ENCODE data around the gene CHST9. TPM values are rescaled to one million over a fixed set of nuclear protein-coding genes. Genes with fewer than 3 reads are reported as not detected.

The CHST9 gene
- total RNA-seq, 1 donor from 2014 or later = not detected

GRCh38 chr18:26909599-26910290 lies 275.4 kb downstream of the CHST9 start:
- Mint-ChIP-seq H3K27ac (no peak overlapping the region), H3K36me3 (ENCODE audit: low read depth) (no peaks in the 10 kb centered on the region), H3K4me3 (no peak overlapping the region), H3K27me3 (no peaks in the 10 kb centered on the region), H3K4me1 (no peaks in the 10 kb centered on the region), H3K9me3 (no peaks in the 10 kb centered on the region)
- intact Hi-C loops (cut with micrococcal nuclease) = no loop called here
- DNase-seq = no peak

DNA sequence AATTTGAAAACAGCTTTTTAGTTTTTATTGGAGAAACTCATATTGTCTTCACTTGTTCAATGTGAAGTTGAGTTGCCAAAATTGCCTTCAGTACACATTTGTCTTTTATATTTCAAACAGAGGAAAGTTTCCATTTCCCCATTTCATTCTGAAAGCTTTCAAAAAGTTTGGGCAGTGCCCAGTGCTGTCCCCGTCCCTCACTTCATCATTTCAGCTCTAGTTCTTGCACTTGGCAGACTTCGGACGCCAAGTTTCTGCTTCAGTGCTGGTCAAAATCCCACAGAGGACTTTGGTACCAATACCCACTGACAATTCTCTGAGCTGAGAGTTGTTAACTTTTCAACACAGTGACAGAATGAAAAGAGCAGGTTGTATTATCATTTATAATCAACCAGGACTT lies 276.2 kb downstream of the CHST9 start:
- no peaks in the 10 kb centered on the region for H3K9me3 Mint-ChIP-seq
- no peak for DNase-seq
- no peaks in the 10 kb centered on the region for H3K4me1 Mint-ChIP-seq
- H3K27ac Mint-ChIP-seq = no peak overlapping the region
- no peak overlapping the region for H3K4me3 Mint-ChIP-seq
- no peaks in the 10 kb centered on the region for H3K36me3 Mint-ChIP-seq (ENCODE audit: low read depth)
- intact Hi-C loops (cut with micrococcal nuclease) = no loop called here
- H3K27me3 Mint-ChIP-seq = no peaks in the 10 kb centered on the region

GRCh38 chr18:26902291-26902690 lies 282.8 kb downstream of the CHST9 start:
- intact Hi-C loops (cut with micrococcal nuclease) = no loop called here

DNA sequence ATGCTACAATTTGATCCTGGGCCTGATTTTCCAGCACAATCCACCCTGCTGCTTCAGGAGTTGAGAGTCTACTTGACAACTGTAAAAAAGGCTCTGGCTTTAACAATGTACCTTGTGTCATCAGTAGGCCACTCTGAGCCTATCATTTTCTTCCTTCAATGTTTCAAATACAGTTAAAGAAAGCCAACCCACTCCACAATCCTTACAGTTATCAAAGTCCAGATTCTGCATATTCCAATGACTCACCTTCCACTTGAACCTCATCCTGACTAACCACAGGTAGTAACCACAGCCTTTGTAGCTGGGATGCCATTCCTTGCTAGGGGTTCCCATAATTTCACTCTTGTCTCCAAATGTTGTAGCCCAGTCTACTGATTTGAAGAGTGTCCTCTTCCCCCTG lies 284.1 kb downstream of the CHST9 start:
- Mint-ChIP-seq H3K27ac (no peak overlapping the region), H3K4me1 (no peaks in the 10 kb centered on the region), H3K36me3 (ENCODE audit: low read depth) (no peaks in the 10 kb centered on the region), H3K4me3 (no peak overlapping the region), H3K27me3 (no peaks in the 10 kb centered on the region), H3K9me3 (peaks cover 8% of the 10 kb centered on the region)
- intact Hi-C loops (cut with micrococcal nuclease) = no loop called here
- DNase-seq = no peak

More at GRCh38 chr18:26902291-26902690, 282.8 kb downstream of the CHST9 start:
- Mint-ChIP-seq H3K27ac (no peak overlapping the region), H3K9me3 (peaks cover 8% of the 10 kb centered on the region), H3K4me3 (no peak overlapping the region), H3K27me3 (no peaks in the 10 kb centered on the region), H3K36me3 (ENCODE audit: low read depth) (no peaks in the 10 kb centered on the region), H3K4me1 (no peaks in the 10 kb centered on the region)
- DNase-seq = no peak

DNA sequence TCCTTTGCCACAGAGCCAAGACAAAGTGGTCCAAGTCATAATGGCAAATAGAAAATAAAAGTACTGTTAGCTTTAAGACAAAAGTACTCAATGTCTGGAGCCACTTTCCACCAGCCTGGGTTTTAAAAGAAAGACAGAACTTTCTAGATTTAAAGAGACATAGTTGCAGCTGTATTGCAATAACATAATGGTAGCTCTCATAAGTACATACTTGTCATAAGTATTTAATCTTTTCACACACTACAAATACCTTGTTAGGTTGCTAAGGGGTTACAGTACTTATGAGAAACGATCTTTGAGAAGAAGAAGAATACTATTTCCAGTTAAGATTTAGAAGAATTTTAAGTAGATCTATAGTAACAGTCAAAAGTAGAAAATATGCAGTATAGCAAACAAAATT lies 290.7 kb downstream of the CHST9 start:
- H3K27me3 Mint-ChIP-seq = no peaks in the 10 kb centered on the region
- no peaks in the 10 kb centered on the region for H3K36me3 Mint-ChIP-seq (ENCODE audit: low read depth)
- H3K4me3 Mint-ChIP-seq = no peak overlapping the region

DNA sequence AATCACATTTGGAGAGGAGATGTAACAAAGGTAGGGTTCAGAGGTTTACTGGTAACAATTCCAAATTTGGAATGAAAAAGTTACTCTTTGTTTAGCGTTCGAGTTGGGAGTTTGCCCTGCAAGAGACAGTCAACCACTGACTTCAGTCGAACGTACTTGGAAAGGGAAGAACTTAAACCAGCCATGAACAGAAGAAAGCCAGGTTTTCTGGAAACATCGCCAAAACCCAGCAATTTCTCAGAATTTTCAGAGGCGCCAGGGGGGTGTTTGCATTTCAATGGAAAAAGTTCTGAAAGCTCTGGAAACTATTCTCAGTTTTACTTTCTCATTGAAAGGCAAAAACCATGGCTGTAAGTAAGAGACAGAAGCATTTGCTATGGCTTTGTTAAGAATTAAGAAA lies 291.1 kb downstream of the CHST9 start:
- no peak overlapping the region for H3K27ac Mint-ChIP-seq

More for the DNA sequence above, 290.7 kb downstream of the CHST9 start:
- Mint-ChIP-seq H3K27ac (no peak overlapping the region), H3K4me1 (no peaks in the 10 kb centered on the region), H3K9me3 (no peaks in the 10 kb centered on the region)
- intact Hi-C loops (cut with micrococcal nuclease) = no loop called here
- DNase-seq = no peak

GRCh38 chr18:26888259-26888658 lies 296.8 kb downstream of the CHST9 start:
- H3K9me3 Mint-ChIP-seq = no peaks in the 10 kb centered on the region
- no peaks in the 10 kb centered on the region for H3K27me3 Mint-ChIP-seq
- intact Hi-C loops (cut with micrococcal nuclease) = no loop called here
- no peaks in the 10 kb centered on the region for H3K36me3 Mint-ChIP-seq (ENCODE audit: low read depth)
- H3K4me1 Mint-ChIP-seq = no peaks in the 10 kb centered on the region
- DNase-seq = no peak
- H3K4me3 Mint-ChIP-seq = no peak overlapping the region
- no peak overlapping the region for H3K27ac Mint-ChIP-seq

More for the DNA sequence above, 291.1 kb downstream of the CHST9 start:
- no peaks in the 10 kb centered on the region for H3K27me3 Mint-ChIP-seq
- H3K36me3 Mint-ChIP-seq (ENCODE audit: low read depth) = no peaks in the 10 kb centered on the region
- H3K4me3 Mint-ChIP-seq = no peak overlapping the region
- no peaks in the 10 kb centered on the region for H3K9me3 Mint-ChIP-seq
- no peak for DNase-seq
- H3K4me1 Mint-ChIP-seq = no peaks in the 10 kb centered on the region
- intact Hi-C loops (cut with micrococcal nuclease) = no loop called here

- Mint-ChIP-seq H3K9me3 (no peaks in the 10 kb centered on the region), H3K27me3 (no peaks in the 10 kb centered on the region), H3K4me3 (no peak overlapping the region), H3K27ac (no peak overlapping the region), H3K36me3 (ENCODE audit: low read depth) (no peaks in the 10 kb centered on the region), H3K4me1 (no peaks in the 10 kb centered on the region)
- intact Hi-C loops (cut with micrococcal nuclease) = no loop called here
- no peak for DNase-seq
Observed at GRCh38 chr18:26875040-26875654, 310.0 kb downstream of the CHST9 start.

- H3K36me3 Mint-ChIP-seq (ENCODE audit: low read depth) = no peaks in the 10 kb centered on the region
- no peak overlapping the region for H3K4me3 Mint-ChIP-seq
- H3K27ac Mint-ChIP-seq = no peak overlapping the region
- no peaks in the 10 kb centered on the region for H3K4me1 Mint-ChIP-seq
- no peaks in the 10 kb centered on the region for H3K27me3 Mint-ChIP-seq
- no peak for DNase-seq
- intact Hi-C loops (cut with micrococcal nuclease) = no loop called here
- no peaks in the 10 kb centered on the region for H3K9me3 Mint-ChIP-seq
Observed at GRCh38 chr18:26874283-26874682, 310.8 kb downstream of the CHST9 start.

DNA sequence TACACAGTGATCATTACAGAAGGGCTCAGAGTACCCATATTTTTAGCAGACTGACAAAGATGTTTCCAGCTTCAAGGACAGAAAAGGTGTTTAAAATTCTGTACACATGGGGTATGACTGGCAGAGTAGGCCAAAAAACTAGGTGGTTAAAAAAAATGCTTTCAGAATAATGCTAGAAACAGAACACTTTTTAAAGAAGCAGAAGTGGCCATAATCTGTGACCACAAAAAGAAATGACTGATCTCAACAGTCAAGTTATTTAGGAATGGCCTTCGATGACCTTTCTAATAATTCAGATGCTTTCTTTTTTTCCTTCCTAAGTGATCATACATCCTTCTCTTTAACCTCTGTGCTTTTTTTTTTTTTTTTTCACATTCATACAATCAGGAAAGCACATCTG lies 315.5 kb downstream of the CHST9 start:
- Mint-ChIP-seq H3K4me1 (no peaks in the 10 kb centered on the region), H3K9me3 (no peaks in the 10 kb centered on the region), H3K36me3 (ENCODE audit: low read depth) (no peaks in the 10 kb centered on the region), H3K4me3 (no peak overlapping the region), H3K27me3 (peaks cover 2% of the 10 kb centered on the region), H3K27ac (no peak overlapping the region)
- DNase-seq = no peak
- intact Hi-C loops (cut with micrococcal nuclease) = no loop called here

GRCh38 chr18:26868968-26869586 lies 316.0 kb downstream of the CHST9 start:
- no peak overlapping the region for H3K27ac Mint-ChIP-seq
- no peak overlapping the region for H3K4me3 Mint-ChIP-seq
- no peaks in the 10 kb centered on the region for H3K36me3 Mint-ChIP-seq (ENCODE audit: low read depth)
- no peaks in the 10 kb centered on the region for H3K4me1 Mint-ChIP-seq
- intact Hi-C loops (cut with micrococcal nuclease) = no loop called here
- H3K9me3 Mint-ChIP-seq = no peaks in the 10 kb centered on the region
- DNase-seq = no peak
- H3K27me3 Mint-ChIP-seq = peaks cover 8% of the 10 kb centered on the region

GRCh38 chr18:26867471-26867870 lies 317.6 kb downstream of the CHST9 start:
- no peaks in the 10 kb centered on the region for H3K4me1 Mint-ChIP-seq
- H3K36me3 Mint-ChIP-seq (ENCODE audit: low read depth) = no peaks in the 10 kb centered on the region
- no peaks in the 10 kb centered on the region for H3K9me3 Mint-ChIP-seq
- H3K27me3 Mint-ChIP-seq = peaks cover 15% of the 10 kb centered on the region
- intact Hi-C loops (cut with micrococcal nuclease) = no loop called here
- DNase-seq = no peak
- H3K4me3 Mint-ChIP-seq = no peak overlapping the region
- H3K27ac Mint-ChIP-seq = no peak overlapping the region

GRCh38 chr18:26865557-26865956 lies 319.6 kb downstream of the CHST9 start, which contains the start of gene AQP4:
Gene AQP4, minus strand, starts transcription at chr18:26865707. Its CDS starts 18 bp downstream, at chr18:26865689.
- Mint-ChIP-seq H3K4me3 (no peak within 1 kb of the TSS), H3K36me3 (ENCODE audit: low read depth) (no peaks in the 10 kb centered on the region), H3K9me3 (no peaks in the 10 kb centered on the region), H3K27ac (no peak within 1 kb of the TSS), H3K27me3 (peaks cover 16% of the 10 kb centered on the region), H3K4me1 (no peaks in the 10 kb centered on the region)
- DNase-seq = no peak
- intact Hi-C loops (cut with micrococcal nuclease) = no loop called here

DNA sequence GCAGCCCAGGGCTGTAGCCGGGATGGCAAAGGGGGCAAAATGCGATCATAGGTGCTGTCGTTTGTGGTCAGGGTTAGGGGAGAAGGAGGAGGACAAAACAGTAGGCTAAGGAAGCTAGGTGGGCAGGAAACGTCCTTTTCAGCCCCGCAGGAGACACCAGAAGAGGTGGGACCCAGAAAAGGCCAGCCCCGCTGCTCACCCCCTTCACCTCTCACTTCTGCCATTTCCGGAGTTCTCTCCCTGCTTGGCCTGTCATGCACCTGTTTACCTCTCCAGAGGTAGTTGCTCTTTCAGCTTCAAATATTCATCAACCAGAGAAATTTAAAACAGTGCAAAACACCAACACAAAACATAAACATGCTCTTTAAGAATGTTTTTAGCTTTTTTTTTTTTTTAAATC lies 320.4 kb downstream of the CHST9 start:
- H3K4me3 Mint-ChIP-seq = no peak overlapping the region
- no peaks in the 10 kb centered on the region for H3K36me3 Mint-ChIP-seq (ENCODE audit: low read depth)
- DNase-seq = no peak
- intact Hi-C loops (cut with micrococcal nuclease) = no loop called here
- H3K27me3 Mint-ChIP-seq = peaks cover 16% of the 10 kb centered on the region
- no peak overlapping the region for H3K27ac Mint-ChIP-seq
- no peaks in the 10 kb centered on the region for H3K4me1 Mint-ChIP-seq
- no peaks in the 10 kb centered on the region for H3K9me3 Mint-ChIP-seq
